ENCODE measurements around the gene OBP2A.
A peak's percentile ranks its signal among the peaks of the same experiment; 100 is the strongest.
"Not testable (repeated sequence)": the region's sequence is repeated elsewhere in the genome, so short reads cannot be mapped to it uniquely, and the experiment has no call there.

The OBP2A gene

DNA sequence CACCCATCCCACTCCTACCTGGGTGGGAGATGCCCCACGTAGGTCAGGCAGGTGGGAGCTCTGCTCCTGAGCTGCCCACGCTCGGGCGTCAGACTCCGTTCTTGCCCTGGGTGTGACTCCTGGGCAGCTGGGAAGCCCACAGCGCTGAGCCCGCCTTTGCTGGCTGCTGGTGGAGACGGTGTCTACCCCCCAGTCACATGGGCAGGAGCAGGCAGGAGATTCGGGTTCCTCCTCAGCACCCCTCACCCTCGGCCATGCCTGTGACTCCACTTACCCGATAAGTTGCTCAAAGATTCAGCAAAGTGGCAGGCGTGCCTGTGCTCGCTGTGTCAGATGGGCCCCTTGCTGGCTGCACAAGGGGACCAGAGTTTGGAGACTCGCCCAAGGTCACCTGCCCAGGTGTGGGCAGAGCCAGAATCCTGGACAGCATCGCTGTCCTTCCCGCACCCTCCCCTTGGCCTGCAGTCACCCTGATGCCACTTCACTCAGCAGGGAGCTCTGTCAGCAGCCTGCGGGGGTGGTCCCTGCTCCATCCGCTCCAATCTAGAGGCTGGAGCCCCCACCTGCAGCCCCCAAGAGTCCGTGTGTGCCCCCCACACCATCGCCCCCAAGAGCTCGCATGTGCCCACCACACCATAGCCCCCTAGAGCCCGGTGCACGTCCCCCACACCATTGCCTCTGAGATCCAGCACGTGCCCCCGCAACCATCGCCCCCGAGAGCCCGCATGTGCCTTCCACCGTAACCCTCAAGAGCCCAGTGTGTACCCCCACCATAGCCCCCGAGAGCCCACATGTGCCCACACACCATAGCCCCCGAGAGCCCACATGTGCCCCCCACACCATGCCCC lies 20.5 kb upstream of the OBP2A start:
- Histone ChIP-seq H2BK120ac (ENCODE audit: low read depth, low read length) (no peak overlapping the region), H3K4me3 (ENCODE audit: low read length) (no peak overlapping the region), H3K4me1 (ENCODE audit: control insufficient read depth, low read depth, low read length) (no peaks in the 10 kb centered on the region), H3K27ac (ENCODE audit: low read depth, low read length) (no peak overlapping the region), H2BK15ac (replicated peaks; ENCODE audit: low read depth) (no peak overlapping the region), H2AK5ac (ENCODE audit: low read length) (no peak overlapping the region), H4K5ac (ENCODE audit: low read length) (no peak overlapping the region), H4K8ac (ENCODE audit: low read depth, low read length) (no peak overlapping the region), H3K36me3 (ENCODE audit: control insufficient read depth, insufficient read depth, low read length) (no peaks in the 10 kb centered on the region), H3K23ac (ENCODE audit: low read length) (no peak overlapping the region), H3K56ac (ENCODE audit: low read length) (no peak overlapping the region), H3K4ac (ENCODE audit: low read depth, low read length) (no peak overlapping the region), H2BK5ac (ENCODE audit: low read length) (no peak overlapping the region), H3K79me1 (ENCODE audit: low read length) (no peaks in the 10 kb centered on the region), H3K9ac (ENCODE audit: low read length) (no peak overlapping the region), H3K27me3 (ENCODE audit: insufficient read depth, low read length, poor library complexity) (no peaks in the 10 kb centered on the region), H3K4me2 (ENCODE audit: low read length) (no peak overlapping the region), H3K18ac (ENCODE audit: low read length) (no peak overlapping the region), H3K79me2 (ENCODE audit: control insufficient read depth, insufficient read depth, low read length) (no peaks in the 10 kb centered on the region)
- no CpG with 5 or more reads among the region's 31 CpGs for WGBS (ENCODE audit: extremely low coverage, insufficient coverage, low lambda C conversion rate)
- no peak for DNase-seq

DNA sequence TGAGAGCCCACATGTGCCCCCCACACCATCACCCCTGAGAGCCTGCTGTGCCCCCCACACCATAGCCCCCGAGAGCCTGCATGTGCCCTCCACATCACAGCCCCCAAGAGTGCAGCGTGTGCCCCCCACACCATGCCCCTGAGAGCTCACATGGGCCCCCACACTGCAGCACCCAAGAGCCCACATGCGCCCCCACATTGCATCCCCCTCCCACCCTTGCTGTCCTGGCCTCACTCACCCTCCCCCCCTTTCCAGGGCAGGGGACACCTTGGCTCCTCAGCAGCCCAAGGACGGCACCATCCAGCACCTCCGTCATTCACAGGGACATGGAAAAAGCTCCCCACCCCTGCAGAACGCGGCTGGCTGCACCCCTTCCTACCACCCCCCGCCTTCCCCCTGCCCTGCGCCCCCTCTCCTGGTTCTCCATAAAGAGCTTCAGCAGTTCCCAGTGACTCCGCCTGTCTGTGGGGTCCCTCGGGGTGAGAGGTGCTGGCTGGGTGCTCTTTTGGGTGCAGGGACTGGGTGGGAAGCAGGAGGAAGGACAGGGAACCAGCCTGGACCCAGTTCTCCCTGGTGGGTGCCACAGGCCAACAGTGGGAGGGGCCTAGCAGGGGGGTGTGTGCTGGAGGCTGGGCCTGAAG lies 19.7 kb upstream of the OBP2A start:
- no peaks in the 10 kb centered on the region for H3K4me1 ChIP-seq (ENCODE audit: control insufficient read depth, low read depth, low read length)
- no peak overlapping the region for H2BK15ac ChIP-seq (replicated peaks; ENCODE audit: low read depth)
- H2AK5ac ChIP-seq (ENCODE audit: low read length) = no peak overlapping the region
- no peak for DNase-seq
- H3K27me3 ChIP-seq (ENCODE audit: insufficient read depth, low read length, poor library complexity) = no peaks in the 10 kb centered on the region
- no peak overlapping the region for H3K18ac ChIP-seq (ENCODE audit: low read length)
- no CpG with 5 or more reads among the region's 11 CpGs for WGBS (ENCODE audit: extremely low coverage, insufficient coverage, low lambda C conversion rate)
- H3K36me3 ChIP-seq (ENCODE audit: control insufficient read depth, insufficient read depth, low read length) = no peaks in the 10 kb centered on the region
- no peak overlapping the region for H2BK120ac ChIP-seq (ENCODE audit: low read depth, low read length)
- H3K23ac ChIP-seq (ENCODE audit: low read length) = no peak overlapping the region
- no peak overlapping the region for H3K56ac ChIP-seq (ENCODE audit: low read length)
- H3K27ac ChIP-seq (ENCODE audit: low read depth, low read length) = no peak overlapping the region
- no peak overlapping the region for H2BK5ac ChIP-seq (ENCODE audit: low read length)
- no peak overlapping the region for H3K4me2 ChIP-seq (ENCODE audit: low read length)
- no peak overlapping the region for H4K8ac ChIP-seq (ENCODE audit: low read depth, low read length)
- H4K5ac ChIP-seq (ENCODE audit: low read length) = no peak overlapping the region
- H3K9ac ChIP-seq (ENCODE audit: low read length) = no peak overlapping the region
- no peak overlapping the region for H3K4ac ChIP-seq (ENCODE audit: low read depth, low read length)
- no peaks in the 10 kb centered on the region for H3K79me2 ChIP-seq (ENCODE audit: control insufficient read depth, insufficient read depth, low read length)
- H3K79me1 ChIP-seq (ENCODE audit: low read length) = no peaks in the 10 kb centered on the region
- H3K4me3 ChIP-seq (ENCODE audit: low read length) = no peak overlapping the region

DNA sequence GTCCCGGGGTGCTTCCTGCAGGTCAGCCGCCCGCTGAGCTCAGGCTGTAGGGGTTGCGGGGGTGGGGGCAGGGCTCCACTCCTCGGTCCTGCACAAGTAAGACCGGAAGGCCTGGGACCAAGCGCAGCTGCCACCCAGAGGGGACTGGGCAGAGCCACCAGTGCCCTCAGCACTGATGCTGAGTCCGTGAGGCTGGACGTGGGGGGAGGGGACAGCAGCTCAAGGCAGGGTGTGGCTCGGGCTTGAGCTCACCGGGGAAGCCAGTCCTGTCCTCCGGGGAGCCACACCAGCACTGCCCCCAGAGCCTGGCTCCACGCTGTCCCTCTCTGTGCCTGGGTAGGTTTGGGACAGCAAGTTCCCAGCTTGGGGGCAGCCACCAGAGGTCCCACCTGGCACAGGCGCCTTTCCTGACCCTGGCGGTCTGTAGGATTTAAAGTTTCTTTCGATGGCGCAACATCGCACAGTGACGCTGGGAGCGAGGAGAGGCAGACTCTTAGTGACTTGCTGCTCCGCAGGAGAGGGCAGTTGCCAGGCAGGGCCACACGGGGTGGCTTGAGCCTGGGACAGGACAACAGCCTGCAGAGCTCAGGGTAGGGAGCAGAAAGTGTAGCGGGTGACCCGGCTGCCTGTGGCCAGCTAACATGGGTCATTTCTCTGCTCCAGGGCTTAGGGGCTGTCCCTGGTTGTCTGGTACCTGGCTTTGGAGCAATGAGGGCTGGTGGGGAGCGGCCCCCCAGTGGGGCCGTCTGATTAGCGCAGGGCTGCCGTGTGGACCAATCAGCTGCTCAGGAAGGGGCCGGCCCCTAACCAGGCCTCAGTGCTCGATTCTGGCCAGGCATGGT lies 19.0 kb upstream of the OBP2A start:
- Histone ChIP-seq H4K8ac (ENCODE audit: low read depth, low read length) (no peak overlapping the region), H2BK15ac (replicated peaks; ENCODE audit: low read depth) (no peak overlapping the region), H3K9ac (ENCODE audit: low read length) (no peak overlapping the region), H2BK5ac (ENCODE audit: low read length) (no peak overlapping the region), H4K5ac (ENCODE audit: low read length) (no peak overlapping the region), H3K27me3 (ENCODE audit: insufficient read depth, low read length, poor library complexity) (no peaks in the 10 kb centered on the region), H3K27ac (ENCODE audit: low read depth, low read length) (no peak overlapping the region), H3K4me3 (ENCODE audit: low read length) (no peak overlapping the region), H3K56ac (ENCODE audit: low read length) (peak overlapping the region; percentile 34), H3K79me1 (ENCODE audit: low read length) (no peaks in the 10 kb centered on the region), H3K36me3 (ENCODE audit: control insufficient read depth, insufficient read depth, low read length) (no peaks in the 10 kb centered on the region), H3K4me2 (ENCODE audit: low read length) (no peak overlapping the region), H3K4me1 (ENCODE audit: control insufficient read depth, low read depth, low read length) (no peaks in the 10 kb centered on the region), H3K79me2 (ENCODE audit: control insufficient read depth, insufficient read depth, low read length) (no peaks in the 10 kb centered on the region), H3K23ac (ENCODE audit: low read length) (no peak overlapping the region), H2BK120ac (ENCODE audit: low read depth, low read length) (no peak overlapping the region), H2AK5ac (ENCODE audit: low read length) (no peak overlapping the region), H3K18ac (ENCODE audit: low read length) (no peak overlapping the region), H3K4ac (ENCODE audit: low read depth, low read length) (no peak overlapping the region)
- no CpG with 5 or more reads among the region's 30 CpGs for WGBS (ENCODE audit: extremely low coverage, insufficient coverage, low lambda C conversion rate)
- DNase-seq = no peak

DNA sequence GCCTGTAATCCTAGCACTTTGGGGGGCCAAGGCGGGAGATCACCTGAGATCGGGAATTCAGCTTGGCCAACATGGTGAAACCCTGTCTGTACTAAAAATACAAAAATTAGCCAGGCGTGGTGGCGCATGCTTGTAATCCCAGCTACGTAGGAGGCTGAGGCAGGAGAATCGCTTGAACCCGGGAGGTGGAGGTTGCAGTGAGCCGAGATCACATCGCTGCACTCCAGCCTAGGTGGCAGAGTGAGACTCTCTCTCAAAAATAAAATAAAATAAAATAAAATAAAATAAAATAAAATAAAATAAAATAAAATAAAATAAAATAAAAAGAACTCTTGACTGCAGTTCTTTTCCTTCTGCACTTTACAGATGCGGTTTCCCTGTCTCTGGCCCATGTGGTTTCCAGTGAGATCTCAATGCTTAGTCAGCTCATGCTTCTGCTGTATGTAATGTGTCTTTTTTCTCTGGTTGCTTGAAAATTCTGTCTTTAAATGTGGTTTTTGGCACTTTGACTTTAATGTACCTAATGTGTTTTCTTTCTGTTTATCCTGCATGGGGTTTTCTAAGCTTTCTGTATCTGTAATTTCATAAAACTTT lies 17.0 kb upstream of the OBP2A start:
- H3K36me3 ChIP-seq (ENCODE audit: control insufficient read depth, insufficient read depth, low read length); H4K5ac ChIP-seq (ENCODE audit: low read length); H3K56ac ChIP-seq (ENCODE audit: low read length); H3K23ac ChIP-seq (ENCODE audit: low read length); H2BK120ac ChIP-seq (ENCODE audit: low read depth, low read length); H3K27me3 ChIP-seq (ENCODE audit: insufficient read depth, low read length, poor library complexity); H3K4ac ChIP-seq (ENCODE audit: low read depth, low read length); H4K8ac ChIP-seq (ENCODE audit: low read depth, low read length); H3K18ac ChIP-seq (ENCODE audit: low read length); H3K4me2 ChIP-seq (ENCODE audit: low read length); H3K79me1 ChIP-seq (ENCODE audit: low read length); H3K27ac ChIP-seq (ENCODE audit: low read depth, low read length); H3K9ac ChIP-seq (ENCODE audit: low read length); H3K79me2 ChIP-seq (ENCODE audit: control insufficient read depth, insufficient read depth, low read length); H2BK15ac ChIP-seq (replicated peaks; ENCODE audit: low read depth); H2BK5ac ChIP-seq (ENCODE audit: low read length); H3K4me1 ChIP-seq (ENCODE audit: control insufficient read depth, low read depth, low read length); DNase-seq; H2AK5ac ChIP-seq (ENCODE audit: low read length); H3K4me3 ChIP-seq (ENCODE audit: low read length): not testable (repeated sequence)
- WGBS (ENCODE audit: extremely low coverage, insufficient coverage, low lambda C conversion rate) = no CpG with 5 or more reads among the region's 10 CpGs

DNA sequence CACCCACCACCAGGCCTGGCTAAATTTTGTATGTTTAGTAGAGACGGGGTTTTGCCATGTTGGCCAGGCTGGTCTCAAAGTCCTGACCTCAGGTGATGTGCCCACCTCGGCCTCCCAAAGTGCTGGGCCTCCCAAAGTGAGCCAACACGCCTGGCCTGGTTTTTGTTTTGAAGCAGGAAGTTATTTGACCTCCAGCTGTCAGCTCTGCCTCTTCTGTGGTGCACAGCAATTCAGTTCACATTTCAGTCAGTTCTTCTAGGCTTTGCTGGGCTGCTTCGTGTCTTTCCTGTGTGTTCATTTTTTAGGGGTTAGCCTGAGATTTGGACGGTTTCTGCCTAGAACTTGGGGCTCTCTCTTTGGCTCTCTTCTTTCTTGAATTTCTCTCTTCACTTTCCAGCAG lies 15.8 kb upstream of the OBP2A start:
- Histone ChIP-seq H3K27me3 (ENCODE audit: insufficient read depth, low read length, poor library complexity) (no peaks in the 10 kb centered on the region), H3K23ac (ENCODE audit: low read length) (no peak overlapping the region), H2BK120ac (ENCODE audit: low read depth, low read length) (no peak overlapping the region), H4K8ac (ENCODE audit: low read depth, low read length) (no peak overlapping the region), H3K4me2 (ENCODE audit: low read length) (no peak overlapping the region), H3K4me3 (ENCODE audit: low read length) (no peak overlapping the region), H3K18ac (ENCODE audit: low read length) (no peak overlapping the region), H2BK15ac (replicated peaks; ENCODE audit: low read depth) (no peak overlapping the region), H3K27ac (ENCODE audit: low read depth, low read length) (no peak overlapping the region), H3K4ac (ENCODE audit: low read depth, low read length) (no peak overlapping the region), H3K36me3 (ENCODE audit: control insufficient read depth, insufficient read depth, low read length) (no peaks in the 10 kb centered on the region), H2BK5ac (ENCODE audit: low read length) (no peak overlapping the region), H3K56ac (ENCODE audit: low read length) (no peak overlapping the region), H4K5ac (ENCODE audit: low read length) (no peak overlapping the region), H2AK5ac (ENCODE audit: low read length) (no peak overlapping the region), H3K9ac (ENCODE audit: low read length) (no peak overlapping the region), H3K79me2 (ENCODE audit: control insufficient read depth, insufficient read depth, low read length) (no peaks in the 10 kb centered on the region), H3K4me1 (ENCODE audit: control insufficient read depth, low read depth, low read length) (no peaks in the 10 kb centered on the region), H3K79me1 (ENCODE audit: low read length) (no peaks in the 10 kb centered on the region)
- no peak for DNase-seq
- WGBS (ENCODE audit: extremely low coverage, insufficient coverage, low lambda C conversion rate) = no CpG with 5 or more reads among the region's 5 CpGs
